Colonic mucosa (tissue), 4 donors: ENCODE data around the gene ABL2. TPM values are rescaled to one million over a fixed set of nuclear protein-coding genes. Genes with fewer than 3 reads are reported as not detected.
"Not testable (repeated sequence)": the region's sequence is repeated elsewhere in the genome, so short reads cannot be mapped to it uniquely, and the experiment has no call there.

Source experiments
- DNase-seq: peaks from one replicate; pipeline ENCODE4 v3.0.0-alpha.2; 2020
- H3K27ac ChIP-seq: fragments of 200-600 bp; one replicate; pipeline ENCODE4 v1.8.0; 2021
- H3K27me3 ChIP-seq: fragments of 200-600 bp; one replicate; pipeline ENCODE4 v1.8.0; 2021
- H3K36me3 ChIP-seq: fragments of 200-600 bp; one replicate; pipeline ENCODE4 v1.8.0; 2021
- H3K4me1 ChIP-seq: fragments of 200-600 bp; one replicate; pipeline ENCODE4 v1.8.0; 2021; ENCODE audit warnings: mild to moderate bottlenecking
- H3K4me3 ChIP-seq: fragments of 200-600 bp; one replicate; pipeline ENCODE4 v1.8.0; 2021
- H3K9ac ChIP-seq, 2 donors: one replicate each; pipeline ENCODE4 v1.7.0; 2013; ENCODE audit warnings: control low read depth in 2 of 2, low read depth in 2 of 2, low read length in 2 of 2
- H3K9me3 ChIP-seq: fragments of 200-600 bp; one replicate; pipeline ENCODE4 v1.8.0; 2021
- CTCF ChIP-seq: fragments of 200-600 bp; IDR thresholded peaks from one replicate; pipeline ENCODE4 v1.8.0; 2022; ENCODE audit warnings: antibody characterized with exemption, mild to moderate bottlenecking
- intact Hi-C: fragments of 100-400 bp; cut with DNase I; formaldehyde crosslinking; loops from one replicate; pipeline ENCODE4 v1.14.1; 2022
- total RNA-seq, 2 donors: library from RNA; stranded (reverse); fragmentation: NEBNext Ultra II Directional in 1 of 2; extraction: Animal tissue kit (Norgen Biotek cat#: 25700) in 1 of 2; gene quantifications; one replicate each; pipeline ENCODE4 v1.2.1, GENCODE V29; 2021
- donor health status: healthy.
- donor health status: DM: no; HTN: no; CAD: no.
- donor health status: DM: no; HTN: no; CAD: no.

The ABL2 gene
- total RNA-seq, 2 donors from 2014 or later = 9.1 to 12.8 TPM

DNA sequence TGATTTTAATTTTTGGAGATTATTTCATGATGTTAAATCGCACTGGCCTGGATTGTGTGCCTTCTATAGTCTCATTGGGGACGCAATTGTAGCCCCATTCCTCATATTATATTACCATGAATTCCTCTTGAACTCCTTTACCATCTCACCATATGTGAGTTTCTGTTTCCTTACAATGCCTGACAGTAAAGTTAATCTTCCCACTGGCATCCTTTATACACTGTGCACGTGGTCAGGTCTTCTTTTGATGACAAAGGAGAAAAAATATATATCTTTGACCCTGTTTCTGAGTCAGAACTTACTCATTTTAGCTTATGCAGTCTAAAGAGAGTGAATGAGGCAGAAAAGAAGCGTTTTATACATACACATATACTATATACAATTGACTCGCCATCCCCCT, 774 bp upstream of the ABL2 start:
- no peaks in the 10 kb centered on the region for H3K36me3 ChIP-seq
- intact Hi-C loops = no loop called here
- H3K4me3 ChIP-seq = peak overlapping the region; percentile 96
- H3K27me3 ChIP-seq = no peaks in the 10 kb centered on the region
- H3K27ac ChIP-seq = peak overlapping the region; percentile 74
- DNase-seq = no peak
- H3K9me3 ChIP-seq = no peaks in the 10 kb centered on the region
- peaks cover 6% of the 10 kb centered on the region for H3K4me1 ChIP-seq
- H3K9ac ChIP-seq = peak overlapping the region; percentile 72 to 82
- TF ChIP-seq CTCF = no peak

DNA sequence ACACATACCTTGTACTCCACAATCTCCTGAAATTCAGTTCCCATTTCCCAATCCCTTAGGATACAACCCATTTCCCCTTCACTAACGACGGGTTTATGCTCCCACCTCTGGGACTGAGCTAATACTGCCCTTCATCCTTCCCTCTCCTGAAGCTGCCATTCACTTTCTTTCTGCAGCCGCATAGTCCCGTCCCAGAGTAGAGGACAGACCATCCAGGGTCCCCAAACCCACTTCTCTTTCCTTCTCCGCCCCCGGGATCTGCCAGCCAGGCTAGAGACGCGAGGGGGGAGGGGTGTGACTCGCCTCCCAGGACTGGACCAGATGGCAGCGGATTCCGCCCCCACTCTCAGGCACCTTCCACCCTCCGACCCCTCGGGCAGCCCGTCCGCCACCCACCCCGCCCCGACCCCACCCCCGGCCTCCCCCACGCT, 679 bp downstream of the ABL2 start:
- Histone ChIP-seq H3K4me3 (peak overlapping the region; percentile 96), H3K27me3 (no peaks in the 10 kb centered on the region), H3K4me1 (peaks cover 6% of the 10 kb centered on the region), H3K9me3 (no peaks in the 10 kb centered on the region), H3K9ac (peak overlapping the region; percentile 78 to 98), H3K27ac (no peak overlapping the region), H3K36me3 (no peaks in the 10 kb centered on the region)
- peak; percentile 80 for DNase-seq
- TF ChIP-seq CTCF = no peak
- intact Hi-C loops = no loop called here

GRCh38 chr1:179226738-179227137, 2.7 kb downstream of the ABL2 start:
- Histone ChIP-seq H3K27me3 (no peaks in the 10 kb centered on the region), H3K9ac (no peak overlapping the region), H3K4me1 (peaks cover 6% of the 10 kb centered on the region), H3K4me3 (no peak overlapping the region), H3K9me3 (no peaks in the 10 kb centered on the region), H3K36me3 (no peaks in the 10 kb centered on the region), H3K27ac (no peak overlapping the region)
- DNase-seq = no peak
- intact Hi-C loops = no loop called here
- TF ChIP-seq CTCF = no peak

- H3K27ac ChIP-seq, DNase-seq, H3K9ac ChIP-seq, H3K36me3 ChIP-seq, H3K4me1 ChIP-seq, H3K9me3 ChIP-seq, H3K4me3 ChIP-seq, H3K27me3 ChIP-seq, intact Hi-C loops: not testable (repeated sequence)
Measured at GRCh38 chr1:179224466-179224865, 5.0 kb downstream of the ABL2 start.

DNA sequence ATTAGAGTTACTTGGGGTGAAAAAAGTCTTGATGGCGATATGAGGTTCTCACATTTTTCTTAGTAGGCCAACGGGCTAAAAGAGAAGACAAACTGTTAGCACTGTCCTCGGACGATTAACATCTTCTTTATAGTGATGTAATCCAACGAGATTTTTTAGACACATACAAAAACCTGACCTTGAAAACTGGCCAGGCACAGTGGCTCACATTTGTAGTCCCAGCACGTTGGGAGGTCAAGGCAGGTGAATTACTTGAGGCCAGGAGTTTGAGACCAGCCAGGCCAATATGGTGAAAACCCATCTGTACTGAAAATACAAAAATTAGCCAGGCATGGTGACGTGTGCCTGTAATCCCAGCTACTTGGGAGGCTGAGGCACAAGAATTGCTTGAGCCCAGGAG, 8.4 kb downstream of the ABL2 start:
- H3K4me3 ChIP-seq, H3K27ac ChIP-seq, H3K27me3 ChIP-seq, H3K9me3 ChIP-seq, H3K9ac ChIP-seq, DNase-seq, intact Hi-C loops, H3K36me3 ChIP-seq, H3K4me1 ChIP-seq: not testable (repeated sequence)

DNA sequence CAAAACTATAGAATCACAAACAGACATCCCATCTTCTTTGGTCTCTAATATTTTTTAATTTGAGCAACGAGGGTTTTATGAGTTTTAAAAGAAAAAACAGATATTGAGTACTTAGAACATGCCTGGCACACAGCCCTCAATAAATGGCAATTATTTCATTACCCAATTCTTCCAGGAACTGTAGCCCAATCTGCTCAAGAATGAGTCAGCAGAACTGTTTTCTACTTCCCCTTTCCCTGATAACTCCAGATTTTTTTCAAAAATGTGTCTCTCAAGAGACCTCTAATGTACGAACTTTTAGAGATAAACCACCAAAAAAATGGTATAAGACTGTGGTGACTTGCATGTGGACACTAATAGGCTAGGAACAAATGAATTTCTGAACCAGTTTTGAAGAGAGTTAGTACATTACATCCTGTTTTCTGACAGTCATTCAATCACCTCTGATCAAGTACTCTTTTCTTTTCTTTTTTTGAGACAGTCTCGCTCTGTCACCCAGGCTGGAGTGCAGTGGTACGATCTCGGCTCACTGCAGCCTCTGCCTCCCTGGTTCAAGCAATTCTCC, 11.5 kb downstream of the ABL2 start:
- no peak for TF ChIP-seq CTCF
- H3K27me3 ChIP-seq = no peaks in the 10 kb centered on the region
- no peaks in the 10 kb centered on the region for H3K4me1 ChIP-seq
- H3K9me3 ChIP-seq = no peaks in the 10 kb centered on the region
- intact Hi-C loops = no loop called here
- no peak for DNase-seq
- H3K36me3 ChIP-seq = no peaks in the 10 kb centered on the region
- no peak overlapping the region for H3K9ac ChIP-seq
- no peak overlapping the region for H3K4me3 ChIP-seq
- peak overlapping the region; percentile 19 for H3K27ac ChIP-seq

GRCh38 chr1:179213317-179213716, 16.2 kb downstream of the ABL2 start:
- intact Hi-C loops = not testable (repeated sequence)

More at GRCh38 chr1:179213317-179213716, 16.2 kb downstream of the ABL2 start:
- not testable (repeated sequence) for H3K9me3 ChIP-seq, H3K4me3 ChIP-seq, H3K4me1 ChIP-seq, H3K27me3 ChIP-seq, H3K36me3 ChIP-seq, H3K9ac ChIP-seq, H3K27ac ChIP-seq, DNase-seq
